GM21381 (cell line): ENCODE measurements around the gene NLE1.
"Not testable (repeated sequence)": the region's sequence is repeated elsewhere in the genome, so short reads cannot be mapped to it uniquely, and the experiment has no call there.

Experiments used
- ATAC-seq: cut with Tn5 transposase; IDR thresholded peaks from one replicate; pipeline ENCODE4 v1.9.1; 2021; ENCODE audit warnings: mild to moderate bottlenecking, moderate library complexity; ENCODE audit not compliant: unreplicated experiment

The NLE1 gene

GRCh38 chr17:35163886-35164285 lies 21.8 kb upstream of the NLE1 start:
- ATAC-seq: no peak

- no peak for ATAC-seq
Measured at GRCh38 chr17:35162755-35163154, 20.7 kb upstream of the NLE1 start.

GRCh38 chr17:35161281-35161761 lies 19.2 kb upstream of the NLE1 start:
- no peak for ATAC-seq

- ATAC-seq: no peak
Measured at GRCh38 chr17:35160354-35161201, 18.5 kb upstream of the NLE1 start.

- no peak for ATAC-seq
Measured at GRCh38 chr17:35159940-35160339, 17.8 kb upstream of the NLE1 start.

- ATAC-seq: no peak
Measured at GRCh38 chr17:35155246-35155645, 13.1 kb upstream of the NLE1 start.

- no peak for ATAC-seq
Measured at GRCh38 chr17:35154196-35155165, 12.4 kb upstream of the NLE1 start.

- no peak for ATAC-seq
Measured at GRCh38 chr17:35152421-35153140, 10.5 kb upstream of the NLE1 start.

- not testable (repeated sequence) for ATAC-seq
Measured at GRCh38 chr17:35151080-35151479, 9.0 kb upstream of the NLE1 start.

- ATAC-seq: no peak
Measured at GRCh38 chr17:35149941-35150340, 7.8 kb upstream of the NLE1 start.

GRCh38 chr17:35148144-35148543 lies 6.0 kb upstream of the NLE1 start:
- ATAC-seq: no peak

- no peak for ATAC-seq
Measured at GRCh38 chr17:35147375-35147905, 5.3 kb upstream of the NLE1 start, which contains the start of gene UNC45B. Gene UNC45B, plus strand, starts transcription at chr17:35147817. Its CDS starts 447 bp downstream, at chr17:35148264.

GRCh38 chr17:35146214-35146833 lies 4.2 kb upstream of the NLE1 start:
- no peak for ATAC-seq

GRCh38 chr17:35144840-35145239 lies 2.7 kb upstream of the NLE1 start:
- no peak for ATAC-seq

- ATAC-seq: no peak
Measured at GRCh38 chr17:35142467-35142796, 329 bp upstream of the NLE1 start.

GRCh38 chr17:35138218-35138617 lies 3.9 kb downstream of the NLE1 start:
- ATAC-seq: no peak

- ATAC-seq: no peak
Measured at GRCh38 chr17:35135322-35135721, 6.8 kb downstream of the NLE1 start.

GRCh38 chr17:35132816-35133550 lies 9.1 kb downstream of the NLE1 start:
- no peak for ATAC-seq

GRCh38 chr17:35132099-35132498 lies 10.0 kb downstream of the NLE1 start:
- ATAC-seq: no peak

GRCh38 chr17:35130392-35130791 lies 11.7 kb downstream of the NLE1 start:
- no peak for ATAC-seq
